A673 (cell line): Measurements from ENCODE around the gene SLC25A21.

Source experiments
- EZH2 ChIP-seq: fragments of 200-600 bp; sonication (generic); IDR thresholded peaks from 2 replicates; pipeline ENCODE4 v1.6.1; 2017; ENCODE audit warnings: borderline replicate concordance, low read depth, mild to moderate bottlenecking, mixed read lengths, antibody characterized with exemption, low read length; ENCODE audit not compliant: poor library complexity, severe bottlenecking
- TF ChIP-seq, protein P1 (sequence below): fragments of 300-800, 200-600 bp; sonication (generic); conservative IDR thresholded peaks from 2 replicates; pipeline ENCODE4 v1.5.1; 2017; ENCODE audit warnings: low read depth, mild to moderate bottlenecking, antibody characterized with exemption, low read length, moderate library complexity, mixed read lengths

DNA sequence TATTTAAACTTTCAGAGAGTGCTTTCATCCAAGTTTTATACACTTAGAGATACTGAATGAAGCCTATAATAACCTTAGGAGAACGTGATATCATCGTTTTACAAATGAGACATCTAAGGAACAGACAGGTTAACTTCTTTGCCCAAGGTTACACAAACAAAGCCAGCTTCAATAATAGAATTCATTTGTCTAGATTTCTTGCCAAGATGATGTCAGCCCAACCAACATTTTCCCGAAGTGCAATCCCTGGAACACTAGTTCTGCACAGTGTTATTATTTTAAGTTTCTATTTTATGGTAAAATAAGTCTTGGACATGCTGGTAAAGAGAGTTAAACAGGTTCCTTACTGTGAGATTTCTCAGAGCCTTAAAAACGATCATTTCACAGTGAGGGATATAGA lies 174.6 kb downstream of the SLC25A21 start:
- TF ChIP-seq, protein P1, sequence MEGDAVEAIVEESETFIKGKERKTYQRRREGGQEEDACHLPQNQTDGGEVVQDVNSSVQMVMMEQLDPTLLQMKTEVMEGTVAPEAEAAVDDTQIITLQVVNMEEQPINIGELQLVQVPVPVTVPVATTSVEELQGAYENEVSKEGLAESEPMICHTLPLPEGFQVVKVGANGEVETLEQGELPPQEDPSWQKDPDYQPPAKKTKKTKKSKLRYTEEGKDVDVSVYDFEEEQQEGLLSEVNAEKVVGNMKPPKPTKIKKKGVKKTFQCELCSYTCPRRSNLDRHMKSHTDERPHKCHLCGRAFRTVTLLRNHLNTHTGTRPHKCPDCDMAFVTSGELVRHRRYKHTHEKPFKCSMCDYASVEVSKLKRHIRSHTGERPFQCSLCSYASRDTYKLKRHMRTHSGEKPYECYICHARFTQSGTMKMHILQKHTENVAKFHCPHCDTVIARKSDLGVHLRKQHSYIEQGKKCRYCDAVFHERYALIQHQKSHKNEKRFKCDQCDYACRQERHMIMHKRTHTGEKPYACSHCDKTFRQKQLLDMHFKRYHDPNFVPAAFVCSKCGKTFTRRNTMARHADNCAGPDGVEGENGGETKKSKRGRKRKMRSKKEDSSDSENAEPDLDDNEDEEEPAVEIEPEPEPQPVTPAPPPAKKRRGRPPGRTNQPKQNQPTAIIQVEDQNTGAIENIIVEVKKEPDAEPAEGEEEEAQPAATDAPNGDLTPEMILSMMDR: no peak
- no peak for TF ChIP-seq EZH2
